DOHH2 (cell line): Measurements from ENCODE around the gene PRKCQ.

Source experiments
- H3F3A ChIP-seq: fragments of 200-600 bp; sonication (generic), shearing (Covaris generic); 2 replicates; pipeline ENCODE4 v1.6.0; 2016; ENCODE audit warnings: antibody characterized with exemption, mild to moderate bottlenecking; ENCODE audit not compliant: control insufficient read depth, insufficient read depth
- H3K27ac ChIP-seq: fragments of 200-600 bp; sonication (generic); 2 replicates; pipeline ENCODE4 v1.5.1; 2014; ENCODE audit warnings: low read depth, mild to moderate bottlenecking, low read length, moderate library complexity
- H3K27me3 ChIP-seq: fragments of 200-600 bp; sonication (generic); 2 replicates; pipeline ENCODE4 v1.6.1; 2014; ENCODE audit warnings: mild to moderate bottlenecking, low read length, mixed read lengths; ENCODE audit not compliant: control insufficient read depth
- H3K36me3 ChIP-seq: fragments of 200-600 bp; sonication (generic); 2 replicates; pipeline ENCODE4 v1.6.1; 2014; ENCODE audit warnings: mild to moderate bottlenecking, low read length, moderate library complexity, mixed read lengths; ENCODE audit not compliant: control insufficient read depth
- H3K4me1 ChIP-seq: fragments of 200-600 bp; sonication (generic); 2 replicates; pipeline ENCODE4 v1.6.1; 2014; ENCODE audit warnings: mild to moderate bottlenecking, low read length, mixed read lengths; ENCODE audit not compliant: control insufficient read depth
- H3K4me2 ChIP-seq: fragments of 200-600 bp; sonication (generic); 2 replicates; pipeline ENCODE4 v1.6.0; 2014; ENCODE audit warnings: mild to moderate bottlenecking, low read length, moderate library complexity
- H3K4me3 ChIP-seq: fragments of 200-600 bp; sonication (generic); 2 replicates; pipeline ENCODE4 v1.5.1; 2014; ENCODE audit warnings: mild to moderate bottlenecking, low read length, mixed read lengths
- H3K79me2 ChIP-seq: fragments of 200-600 bp; sonication (generic); 2 replicates; pipeline ENCODE4 v1.6.1; 2014; ENCODE audit warnings: mild to moderate bottlenecking, low read length, mixed read lengths; ENCODE audit not compliant: control insufficient read depth
- H3K9me2 ChIP-seq: fragments of 200-600 bp; sonication (generic); replicated peaks from 2 replicates; pipeline ENCODE4 v1.6.1; 2014; ENCODE audit warnings: mild to moderate bottlenecking, low read length, mixed read lengths; ENCODE audit not compliant: control insufficient read depth
- H3K9me3 ChIP-seq: fragments of 200-600 bp; sonication (generic); 2 replicates; pipeline ENCODE4 v1.6.1; 2014; ENCODE audit warnings: antibody characterized with exemption, low read length, mixed read lengths; ENCODE audit not compliant: control insufficient read depth, insufficient read depth
- H4K20me1 ChIP-seq: fragments of 200-600 bp; sonication (generic); 2 replicates; pipeline ENCODE4 v1.6.0; 2014; ENCODE audit warnings: low read depth, mild to moderate bottlenecking, antibody characterized with exemption, low read length, moderate library complexity; ENCODE audit not compliant: control insufficient read depth, insufficient read depth
- EZH2phosphoT487 ChIP-seq: fragments of 200-600 bp; sonication (generic); IDR thresholded peaks from 2 replicates; pipeline ENCODE4 v1.6.1; 2017; ENCODE audit warnings: borderline replicate concordance, mild to moderate bottlenecking, antibody characterized with exemption, low read length, moderate library complexity, mixed read lengths
- TF ChIP-seq, protein P1 (sequence below): fragments of 200-600 bp; sonication (generic); IDR thresholded peaks from one replicate; pipeline ENCODE4 v1.5.1; 2014; ENCODE audit warnings: antibody characterized with exemption, mild to moderate bottlenecking, low read depth, low read length; ENCODE audit not compliant: poor library complexity, severe bottlenecking

PRKCQ gene

DNA sequence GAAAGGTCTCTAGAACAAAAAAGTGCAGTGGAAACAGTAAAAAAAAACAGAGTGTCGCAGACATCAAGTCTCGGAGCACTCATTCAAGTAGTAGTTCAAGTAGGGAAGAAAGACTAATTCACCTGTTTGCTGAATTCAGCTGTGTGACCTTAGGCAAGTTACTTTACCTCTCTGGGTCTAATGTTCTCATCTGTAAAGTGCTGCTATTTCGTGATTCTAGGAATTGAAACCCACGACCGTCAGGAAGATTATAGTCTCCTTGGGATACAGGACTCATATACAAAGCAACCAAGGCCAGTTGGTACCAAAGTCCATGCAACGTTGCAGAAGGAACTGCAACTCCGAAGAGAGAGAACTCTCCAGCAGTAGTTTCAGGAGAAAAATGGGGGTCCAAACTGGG, 26.1 kb downstream of the PRKCQ start:
- no peaks in the 10 kb centered on the region for H3K36me3 ChIP-seq
- TF ChIP-seq EZH2phosphoT487 = no peak
- TF ChIP-seq, protein P1, sequence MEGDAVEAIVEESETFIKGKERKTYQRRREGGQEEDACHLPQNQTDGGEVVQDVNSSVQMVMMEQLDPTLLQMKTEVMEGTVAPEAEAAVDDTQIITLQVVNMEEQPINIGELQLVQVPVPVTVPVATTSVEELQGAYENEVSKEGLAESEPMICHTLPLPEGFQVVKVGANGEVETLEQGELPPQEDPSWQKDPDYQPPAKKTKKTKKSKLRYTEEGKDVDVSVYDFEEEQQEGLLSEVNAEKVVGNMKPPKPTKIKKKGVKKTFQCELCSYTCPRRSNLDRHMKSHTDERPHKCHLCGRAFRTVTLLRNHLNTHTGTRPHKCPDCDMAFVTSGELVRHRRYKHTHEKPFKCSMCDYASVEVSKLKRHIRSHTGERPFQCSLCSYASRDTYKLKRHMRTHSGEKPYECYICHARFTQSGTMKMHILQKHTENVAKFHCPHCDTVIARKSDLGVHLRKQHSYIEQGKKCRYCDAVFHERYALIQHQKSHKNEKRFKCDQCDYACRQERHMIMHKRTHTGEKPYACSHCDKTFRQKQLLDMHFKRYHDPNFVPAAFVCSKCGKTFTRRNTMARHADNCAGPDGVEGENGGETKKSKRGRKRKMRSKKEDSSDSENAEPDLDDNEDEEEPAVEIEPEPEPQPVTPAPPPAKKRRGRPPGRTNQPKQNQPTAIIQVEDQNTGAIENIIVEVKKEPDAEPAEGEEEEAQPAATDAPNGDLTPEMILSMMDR = no peak
- H3K27ac ChIP-seq = no peak overlapping the region
- H3K4me1 ChIP-seq = no peaks in the 10 kb centered on the region
- H3K27me3 ChIP-seq = 0 out of 2 replicates have a peak, but pooled peaks cover 5% of the 10 kb centered on the region
- H3K4me3 ChIP-seq = no peak overlapping the region
- no peaks in the 10 kb centered on the region for H3K79me2 ChIP-seq
- H3K9me2 ChIP-seq = no peaks in the 10 kb centered on the region
- no peaks in the 10 kb centered on the region for H3F3A ChIP-seq
- no peak overlapping the region for H3K4me2 ChIP-seq
- no peaks in the 10 kb centered on the region for H4K20me1 ChIP-seq
- no peaks in the 10 kb centered on the region for H3K9me3 ChIP-seq

DNA sequence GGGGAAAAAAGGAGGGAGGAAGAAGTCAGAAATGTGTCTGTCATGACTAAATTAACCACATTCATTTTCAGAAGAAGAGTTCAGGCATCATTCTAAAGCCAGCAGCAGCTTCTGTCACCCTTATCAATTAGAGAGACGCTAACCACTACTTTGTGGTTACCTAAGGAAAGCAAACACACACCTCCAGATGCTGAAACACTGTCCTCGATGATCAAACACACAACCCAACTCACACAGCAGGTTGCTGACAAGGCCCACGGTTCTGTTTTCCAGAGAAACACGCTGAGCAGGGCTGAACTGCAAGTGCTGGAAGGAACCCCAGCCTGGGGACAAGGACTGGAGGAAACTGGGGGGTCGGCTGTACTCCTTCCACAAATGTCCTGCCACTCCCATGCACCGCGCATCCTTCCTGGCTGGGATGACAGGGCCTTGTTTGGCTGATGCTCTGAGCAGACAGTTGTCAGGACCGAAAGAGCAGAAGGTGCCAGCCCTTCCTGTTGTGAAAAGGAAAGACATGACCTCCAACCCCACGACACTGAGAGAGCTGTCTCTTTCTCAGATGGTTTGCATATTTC, 36.6 kb downstream of the PRKCQ start:
- no peak overlapping the region for H3K27ac ChIP-seq
- no peaks in the 10 kb centered on the region for H3K9me2 ChIP-seq
- TF ChIP-seq, protein P1 = no peak
- TF ChIP-seq EZH2phosphoT487 = no peak
- H3K4me2 ChIP-seq = no peak overlapping the region
- H4K20me1 ChIP-seq = no peaks in the 10 kb centered on the region
- H3K36me3 ChIP-seq = no peaks in the 10 kb centered on the region
- H3F3A ChIP-seq = no peaks in the 10 kb centered on the region
- no peaks in the 10 kb centered on the region for H3K9me3 ChIP-seq
- no peaks in the 10 kb centered on the region for H3K4me1 ChIP-seq
- H3K27me3 ChIP-seq = peaks cover 7% of the 10 kb centered on the region; the same call in 1 of the 2 replicates
- no peaks in the 10 kb centered on the region for H3K79me2 ChIP-seq
- no peak overlapping the region for H3K4me3 ChIP-seq

- H3K4me3 ChIP-seq = no peak overlapping the region
- H3K36me3 ChIP-seq = no peaks in the 10 kb centered on the region
- H4K20me1 ChIP-seq = no peaks in the 10 kb centered on the region
- H3K27me3 ChIP-seq = peaks cover 7% of the 10 kb centered on the region; the same call in 1 of the 2 replicates
- H3F3A ChIP-seq = no peaks in the 10 kb centered on the region
- no peaks in the 10 kb centered on the region for H3K79me2 ChIP-seq
- TF ChIP-seq, protein P1 = no peak
- TF ChIP-seq EZH2phosphoT487 = no peak
- no peaks in the 10 kb centered on the region for H3K9me3 ChIP-seq
- H3K4me1 ChIP-seq = no peaks in the 10 kb centered on the region
- no peaks in the 10 kb centered on the region for H3K9me2 ChIP-seq
- no peak overlapping the region for H3K27ac ChIP-seq
- no peak overlapping the region for H3K4me2 ChIP-seq
These were observed 37.1 kb downstream of the PRKCQ start for GRCh38 chr10:6542999-6543430.
